Prostate gland (tissue), 2 donors: ENCODE results near the gene ZC3H14. TPM values are rescaled to one million over a fixed set of nuclear protein-coding genes. Genes with fewer than 3 reads are reported as not detected.
A peak's percentile ranks its signal among the peaks of the same experiment; 100 is the strongest.

ENCODE experiments used
- DNase-seq: peaks from one replicate; pipeline ENCODE4 v3.0.0-alpha.2; 2019; ENCODE audit warnings: low spot score
- H3K27ac ChIP-seq, 2 donors: fragments of 200-600 bp; sonication (generic); 2 replicates each; pipeline ENCODE4 v1.5.1; 2017 to 2019
- H3K27me3 ChIP-seq: fragments of 200-600 bp; sonication (generic); replicated peaks from 2 replicates; pipeline ENCODE4 v1.5.1; 2019; ENCODE audit not compliant: insufficient read depth
- H3K36me3 ChIP-seq, 2 donors: fragments of 200-600 bp; sonication (generic); 1 replicate in 1 of 2; 2 replicates in 1 of 2; pipeline versions ENCODE4 v1.5.1 to v1.8.1; 2017 to 2019
- H3K4me1 ChIP-seq: fragments of 200-600 bp; sonication (generic); replicated peaks from 2 replicates; pipeline ENCODE4 v1.5.1; 2019
- H3K4me3 ChIP-seq, 2 donors: fragments of 200-600 bp; sonication (generic); 2 replicates each; pipeline ENCODE4 v1.5.1; 2017 to 2019
- H3K9me3 ChIP-seq: fragments of 200-600 bp; sonication (generic); 2 replicates; pipeline ENCODE4 v1.5.1; 2017
- CTCF ChIP-seq, 4 experiments: fragments of 200-600 bp in 2 of 4; fragments of 450-650 bp in 2 of 4; sonication (generic) in 2 of 4; IDR thresholded peaks; 1 replicate in 3 of 4; 2 replicates in 1 of 4; pipeline ENCODE4 v1.5.1; 2016 to 2019; ENCODE audit warnings: antibody characterized with exemption in 4 of 4, mild to moderate bottlenecking in 2 of 4, moderate library complexity in 2 of 4
- POLR2A ChIP-seq: fragments of 450-650 bp; IDR thresholded peaks from one replicate; pipeline ENCODE4 v1.6.1; 2016; ENCODE audit warnings: antibody characterized with exemption, mild to moderate bottlenecking
- POLR2AphosphoS5 ChIP-seq: sonication (generic); formaldehyde crosslinking; IDR thresholded peaks from one replicate; pipeline ENCODE4 v1.6.1; 2017; ENCODE audit warnings: antibody characterized with exemption
- WGBS: methylation state at CpG from one replicate; pipeline ENCODE4 v1.1.5; 2018; 5-methylcytosine and 5-hydroxymethylcytosine counted together
- intact Hi-C: fragments of 100-400 bp; cut with DNase I; formaldehyde crosslinking; loops from one replicate; pipeline ENCODE4 v1.14.2; 2022
- total RNA-seq, 2 donors: library from RNA; depleted of rRNA; stranded (reverse); fragments of >200 nt; gene quantifications; one replicate each; pipeline ENCODE4 v1.1.0, GENCODE V29; 2016

ZC3H14 gene
- total RNA-seq, 2 donors from 2014 or later, result 79.9 to 103 TPM

- H3K27me3 ChIP-seq, result no peaks in the 10 kb centered on the region
- no peaks in the 10 kb centered on the region for H3K4me1 ChIP-seq
- H3K4me3 ChIP-seq, result no peak overlapping the region
- H3K36me3 ChIP-seq, result peaks cover 0 to 6% of the 10 kb centered on the region in 2 donors
- TF ChIP-seq POLR2AphosphoS5 (no peak), POLR2A (no peak), CTCF (IDR thresholded peaks at IDR 0.05) (no peak)
- intact Hi-C loops, result no loop called here
- WGBS, result 43% methylated on average over 1 of the region's 1 CpG
- no peak overlapping the region for H3K27ac ChIP-seq
- no peak for DNase-seq
- H3K9me3 ChIP-seq, result no peaks in the 10 kb centered on the region
Measured at GRCh38 chr14:88611878-88612277, 49.0 kb downstream of the ZC3H14 start.

- Histone ChIP-seq H3K9me3 (no peaks in the 10 kb centered on the region), H3K27ac (no peak overlapping the region), H3K4me3 (no peak overlapping the region), H3K36me3 (peaks cover 0 to 6% of the 10 kb centered on the region in 2 donors), H3K27me3 (no peaks in the 10 kb centered on the region), H3K4me1 (no peaks in the 10 kb centered on the region)
- intact Hi-C loops, result no loop called here
- no peak for DNase-seq
- WGBS, result 70% methylated on average over 4 of the region's 4 CpGs
- no peak for TF ChIP-seq POLR2AphosphoS5
- no peak for TF ChIP-seq CTCF (IDR thresholded peaks at IDR 0.05)
- no peak for TF ChIP-seq POLR2A
Measured at GRCh38 chr14:88612981-88613380, 50.1 kb downstream of the ZC3H14 start.

DNA sequence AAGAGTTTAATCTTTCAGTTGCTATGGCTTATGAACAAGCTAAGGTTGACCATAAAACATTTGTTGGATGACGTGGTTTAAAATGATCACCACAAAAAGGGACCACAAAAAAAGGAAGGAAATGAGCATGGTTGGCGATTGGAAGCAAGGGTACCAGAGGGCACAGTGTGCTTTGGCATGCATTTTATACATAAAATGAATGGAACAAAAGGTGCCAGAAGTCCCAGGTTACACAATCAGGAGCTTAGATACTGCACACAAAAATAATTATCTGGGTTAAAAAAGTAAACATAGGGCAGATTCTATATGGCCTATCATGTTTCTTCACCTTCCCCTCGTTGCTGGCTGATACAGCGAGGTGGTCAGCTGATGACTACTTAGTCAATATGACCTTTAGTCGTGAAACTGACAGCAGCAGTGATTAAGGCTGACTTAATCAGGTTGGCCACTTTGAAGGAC is 50.7 kb downstream of the ZC3H14 start:
- H3K27me3 ChIP-seq, result no peaks in the 10 kb centered on the region
- H3K4me3 ChIP-seq, result no peak overlapping the region
- peak overlapping the region in 1 of 2 donors; percentile 32 for H3K27ac ChIP-seq
- intact Hi-C loops, result no loop called here
- H3K9me3 ChIP-seq, result no peaks in the 10 kb centered on the region
- DNase-seq, result peak; percentile 27
- no peaks in the 10 kb centered on the region for H3K4me1 ChIP-seq
- TF ChIP-seq CTCF (IDR thresholded peaks at IDR 0.05), result no peak
- TF ChIP-seq POLR2A, result no peak
- TF ChIP-seq POLR2AphosphoS5, result peak; percentile 52
- peaks cover 0 to 1% of the 10 kb centered on the region in 2 donors for H3K36me3 ChIP-seq
- 29% methylated on average over 5 of the region's 5 CpGs for WGBS

DNA sequence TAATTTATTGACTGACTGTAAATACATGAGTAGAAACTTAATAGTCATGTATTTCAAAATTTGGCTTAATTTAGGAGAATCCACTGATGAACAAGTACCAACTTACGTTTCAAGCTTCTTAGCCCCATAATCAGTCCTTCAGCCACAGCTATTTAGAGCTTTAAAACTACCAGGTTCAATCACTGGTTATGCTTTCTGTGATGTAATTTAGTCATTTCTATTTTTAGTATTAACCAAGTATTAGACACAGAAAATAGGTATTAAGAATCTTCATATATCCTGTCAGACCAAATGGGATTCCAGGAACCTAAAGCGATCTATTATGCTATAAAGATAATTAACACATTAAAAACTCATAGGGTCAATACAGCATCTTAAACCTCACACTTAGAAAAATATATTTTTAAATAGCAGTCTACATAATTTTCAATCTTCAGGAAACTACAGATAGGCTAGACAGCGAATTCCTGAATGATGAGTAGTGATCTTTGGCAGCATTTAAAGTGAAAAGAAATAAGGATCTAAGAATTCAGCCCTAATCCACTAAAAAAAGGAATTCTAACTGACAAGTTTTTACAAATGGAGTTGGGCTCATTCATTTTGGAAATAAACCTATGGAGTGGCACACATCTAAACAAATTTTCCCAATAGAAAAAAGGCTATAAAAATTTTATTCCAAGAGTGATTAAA is 51.5 kb downstream of the ZC3H14 start:
- H3K36me3 ChIP-seq, result peaks cover 0 to 2% of the 10 kb centered on the region in 2 donors
- WGBS, result 76% methylated on average over 3 of the region's 3 CpGs
- H3K27ac ChIP-seq, result no peak overlapping the region
- no peaks in the 10 kb centered on the region for H3K9me3 ChIP-seq
- no peak overlapping the region for H3K4me3 ChIP-seq
- no peaks in the 10 kb centered on the region for H3K27me3 ChIP-seq
- DNase-seq, result no peak
- TF ChIP-seq POLR2AphosphoS5, result no peak
- TF ChIP-seq POLR2A, result no peak
- TF ChIP-seq CTCF (IDR thresholded peaks at IDR 0.05), result no peak
- no peaks in the 10 kb centered on the region for H3K4me1 ChIP-seq
- intact Hi-C loops, result no loop called here

DNA sequence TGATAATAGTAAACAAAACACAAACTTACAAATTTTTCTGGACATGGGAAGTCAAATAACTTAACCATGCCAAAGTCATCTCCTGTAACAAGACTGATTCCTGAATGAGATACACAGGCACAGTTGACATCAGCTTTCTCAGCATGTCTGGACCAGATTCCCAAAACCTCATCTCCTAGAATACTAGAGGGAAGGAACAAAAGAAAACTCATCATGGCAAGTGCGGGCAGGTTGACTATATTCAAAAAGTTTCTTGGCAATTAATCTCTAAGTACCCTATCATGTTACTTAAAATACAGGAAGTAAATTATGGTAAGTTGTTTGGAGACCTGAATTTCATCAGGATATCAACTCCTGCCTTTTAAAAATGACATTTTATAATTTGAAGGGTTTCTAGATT is 53.9 kb downstream of the ZC3H14 start:
- Histone ChIP-seq H3K9me3 (no peaks in the 10 kb centered on the region), H3K27me3 (no peaks in the 10 kb centered on the region), H3K36me3 (peaks cover 0 to 2% of the 10 kb centered on the region in 2 donors), H3K4me3 (no peak overlapping the region), H3K27ac (no peak overlapping the region), H3K4me1 (no peaks in the 10 kb centered on the region)
- no peak for TF ChIP-seq POLR2A
- peak; percentile 55 for TF ChIP-seq POLR2AphosphoS5
- intact Hi-C loops, result no loop called here
- WGBS, result 47% methylated on average over 1 of the region's 1 CpG
- peak; percentile 50 for DNase-seq
